NCI-H128 (cell line): ENCODE results near the gene VAPA.
A peak's percentile ranks its signal among the peaks of the same experiment; 100 is the strongest.
"Not testable (repeated sequence)": the region's sequence is repeated elsewhere in the genome, so short reads cannot be mapped to it uniquely, and the experiment has no call there.

Source experiments
- DNase-seq: peaks from one replicate; lab custom pipeline; 2025; ENCODE audit not compliant: unreplicated experiment; lab: John Stamatoyannopoulos, UW

Gene VAPA

GRCh38 chr18:9912285-9912684, 1.5 kb upstream of the VAPA start:
- DNase-seq, result not testable (repeated sequence)

GRCh38 chr18:9913151-9913525, 678 bp upstream of the VAPA start:
- DNase-seq, result no peak

GRCh38 chr18:9914334-9914583, 443 bp downstream of the VAPA start:
- no peak for DNase-seq

GRCh38 chr18:9914584-9915290, 921 bp downstream of the VAPA start:
- peak; percentile 16 for DNase-seq

GRCh38 chr18:9915291-9916076, 1.7 kb downstream of the VAPA start:
- DNase-seq, result no peak

GRCh38 chr18:9916077-9916639, 2.3 kb downstream of the VAPA start:
- no peak for DNase-seq

GRCh38 chr18:9916808-9917207, 3.0 kb downstream of the VAPA start:
- DNase-seq, result no peak

- DNase-seq, result no peak
Observed at GRCh38 chr18:9918016-9918680, 4.3 kb downstream of the VAPA start.

- no peak for DNase-seq
Observed at GRCh38 chr18:9919564-9920232, 5.9 kb downstream of the VAPA start.

GRCh38 chr18:9922592-9923311, 8.9 kb downstream of the VAPA start:
- DNase-seq, result no peak

- no peak for DNase-seq
Observed at GRCh38 chr18:9924371-9924943, 10.6 kb downstream of the VAPA start.

- no peak for DNase-seq
Observed at GRCh38 chr18:9925369-9925768, 11.6 kb downstream of the VAPA start.

- DNase-seq, result no peak
Observed at GRCh38 chr18:9925795-9926194, 12.0 kb downstream of the VAPA start.

GRCh38 chr18:9926223-9926894, 12.5 kb downstream of the VAPA start:
- no peak for DNase-seq

GRCh38 chr18:9926977-9927376, 13.2 kb downstream of the VAPA start:
- DNase-seq, result no peak

GRCh38 chr18:9927392-9928063, 13.7 kb downstream of the VAPA start:
- DNase-seq, result no peak

- DNase-seq, result no peak
Observed at GRCh38 chr18:9928646-9929259, 14.9 kb downstream of the VAPA start.

- DNase-seq, result no peak
Observed at GRCh38 chr18:9930299-9930884, 16.6 kb downstream of the VAPA start.

- DNase-seq, result no peak
Observed at GRCh38 chr18:9931146-9931545, 17.3 kb downstream of the VAPA start.
